HL-60 (cell line): Measurements from ENCODE around the gene METAP2.

ENCODE experiments used
- DNase-seq, 2 experiments: peaks; one replicate each; pipeline ENCODE4 v3.0.0-alpha.2; 2010 to 2020; ENCODE audit warnings: low read depth in 1 of 2, low spot score in 1 of 2
- H3K27ac ChIP-seq: fragments of 250-450 bp; sonication (Bioruptor Pico); replicated peaks from 2 replicates; pipeline ENCODE4 v1.5.1; 2020; ENCODE audit warnings: mild to moderate bottlenecking, moderate library complexity
- H3K27me3 ChIP-seq: fragments of 250-450 bp; sonication (Bioruptor Pico); 2 replicates; pipeline ENCODE4 v1.5.1; 2021; ENCODE audit warnings: mild to moderate bottlenecking, moderate library complexity; ENCODE audit not compliant: insufficient read depth, poor library complexity, severe bottlenecking
- H3K4me3 ChIP-seq: replicated peaks from 2 replicates; pipeline ENCODE4 v1.5.1; 2011; ENCODE audit warnings: mild to moderate bottlenecking, control low read depth, low read length; ENCODE audit not compliant: insufficient read depth
- CTCF ChIP-seq: IDR thresholded peaks from one replicate; pipeline ENCODE4 v1.5.1; 2011; ENCODE audit warnings: low read length, control low read depth, inconsistent platforms; ENCODE audit not compliant: insufficient read depth
- GABPA ChIP-seq: IDR thresholded peaks from 2 replicates; pipeline ENCODE4 v1.6.1; 2012; ENCODE audit warnings: low read depth
- POLR2AphosphoS5 ChIP-seq: IDR thresholded peaks from 2 replicates; pipeline ENCODE4 v1.6.1; 2012; ENCODE audit warnings: low read depth
- SPI1 ChIP-seq: IDR thresholded peaks from 2 replicates; pipeline ENCODE4 v1.6.1; 2012; ENCODE audit warnings: low read depth, mild to moderate bottlenecking, borderline replicate concordance
- TF ChIP-seq, protein P1 (sequence below): IDR thresholded peaks from 2 replicates; pipeline ENCODE4 v1.6.1; 2012; ENCODE audit warnings: low read depth; ENCODE audit not compliant: insufficient replicate concordance

METAP2 gene

DNA sequence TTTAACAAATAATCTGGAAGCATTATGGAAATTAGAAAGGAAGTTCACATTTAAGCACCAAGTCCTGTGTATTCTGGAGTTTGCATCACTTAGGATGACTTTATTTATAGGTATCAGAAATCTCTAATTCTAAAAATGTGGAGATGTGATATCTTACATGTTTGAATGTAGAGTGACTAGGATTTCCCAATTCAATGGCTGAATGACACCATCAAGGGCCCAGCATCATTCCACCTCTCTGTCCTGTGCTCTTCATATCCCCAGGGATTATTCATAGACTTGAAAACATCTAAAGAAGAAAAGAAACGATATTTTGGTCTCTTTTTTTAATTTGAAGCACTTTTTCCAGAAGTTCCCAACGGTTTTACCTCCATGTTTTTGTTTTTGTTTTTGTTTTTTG, 15.2 kb upstream of the METAP2 start:
- Histone ChIP-seq H3K4me3 (no peak overlapping the region), H3K27me3 (no peaks in the 10 kb centered on the region), H3K27ac (no peak overlapping the region)
- DNase-seq: no peak
- TF ChIP-seq SPI1 (no peak), GABPA (no peak), CTCF (no peak), POLR2AphosphoS5 (no peak)
- TF ChIP-seq, protein P1, sequence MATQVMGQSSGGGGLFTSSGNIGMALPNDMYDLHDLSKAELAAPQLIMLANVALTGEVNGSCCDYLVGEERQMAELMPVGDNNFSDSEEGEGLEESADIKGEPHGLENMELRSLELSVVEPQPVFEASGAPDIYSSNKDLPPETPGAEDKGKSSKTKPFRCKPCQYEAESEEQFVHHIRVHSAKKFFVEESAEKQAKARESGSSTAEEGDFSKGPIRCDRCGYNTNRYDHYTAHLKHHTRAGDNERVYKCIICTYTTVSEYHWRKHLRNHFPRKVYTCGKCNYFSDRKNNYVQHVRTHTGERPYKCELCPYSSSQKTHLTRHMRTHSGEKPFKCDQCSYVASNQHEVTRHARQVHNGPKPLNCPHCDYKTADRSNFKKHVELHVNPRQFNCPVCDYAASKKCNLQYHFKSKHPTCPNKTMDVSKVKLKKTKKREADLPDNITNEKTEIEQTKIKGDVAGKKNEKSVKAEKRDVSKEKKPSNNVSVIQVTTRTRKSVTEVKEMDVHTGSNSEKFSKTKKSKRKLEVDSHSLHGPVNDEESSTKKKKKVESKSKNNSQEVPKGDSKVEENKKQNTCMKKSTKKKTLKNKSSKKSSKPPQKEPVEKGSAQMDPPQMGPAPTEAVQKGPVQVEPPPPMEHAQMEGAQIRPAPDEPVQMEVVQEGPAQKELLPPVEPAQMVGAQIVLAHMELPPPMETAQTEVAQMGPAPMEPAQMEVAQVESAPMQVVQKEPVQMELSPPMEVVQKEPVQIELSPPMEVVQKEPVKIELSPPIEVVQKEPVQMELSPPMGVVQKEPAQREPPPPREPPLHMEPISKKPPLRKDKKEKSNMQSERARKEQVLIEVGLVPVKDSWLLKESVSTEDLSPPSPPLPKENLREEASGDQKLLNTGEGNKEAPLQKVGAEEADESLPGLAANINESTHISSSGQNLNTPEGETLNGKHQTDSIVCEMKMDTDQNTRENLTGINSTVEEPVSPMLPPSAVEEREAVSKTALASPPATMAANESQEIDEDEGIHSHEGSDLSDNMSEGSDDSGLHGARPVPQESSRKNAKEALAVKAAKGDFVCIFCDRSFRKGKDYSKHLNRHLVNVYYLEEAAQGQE: no peak

DNA sequence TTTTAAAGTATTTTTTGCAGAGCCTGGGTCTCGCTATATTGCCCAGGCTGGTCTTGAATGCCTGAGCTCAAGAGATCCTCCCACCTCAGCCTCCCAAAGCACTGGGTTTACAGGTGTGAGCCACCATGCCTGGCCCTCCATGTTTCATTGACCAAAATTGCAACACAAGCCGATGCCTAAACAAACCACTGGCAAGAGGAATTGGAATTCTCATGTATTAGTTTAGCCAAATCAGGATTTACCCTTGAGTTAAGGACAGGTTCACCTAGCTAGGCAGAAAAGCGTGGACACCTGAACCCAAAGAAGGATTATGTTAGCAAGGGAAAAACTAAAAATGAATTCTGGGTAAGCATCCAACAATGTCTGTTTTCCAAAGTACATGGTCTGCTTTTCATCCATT, 14.6 kb upstream of the METAP2 start:
- Histone ChIP-seq H3K27me3 (no peaks in the 10 kb centered on the region), H3K4me3 (no peak overlapping the region), H3K27ac (no peak overlapping the region)
- no peak for DNase-seq
- TF ChIP-seq SPI1: no peak
- no peak for TF ChIP-seq GABPA
- no peak for TF ChIP-seq POLR2AphosphoS5
- TF ChIP-seq, protein P1: no peak
- TF ChIP-seq CTCF: no peak

- H3K27me3 ChIP-seq: no peaks in the 10 kb centered on the region
- H3K27ac ChIP-seq: no peak overlapping the region
- DNase-seq: no peak
- H3K4me3 ChIP-seq: no peak overlapping the region
- TF ChIP-seq CTCF (no peak), SPI1 (no peak), GABPA (no peak), POLR2AphosphoS5 (no peak)
- TF ChIP-seq, protein P1: no peak
Measured at GRCh38 chr12:95460105-95460504, 13.8 kb upstream of the METAP2 start.
